ENCODE measurements around the gene NFAT5.
"Not testable (repeated sequence)": the region's sequence is repeated elsewhere in the genome, so short reads cannot be mapped to it uniquely, and the experiment has no call there.

Gene NFAT5

DNA sequence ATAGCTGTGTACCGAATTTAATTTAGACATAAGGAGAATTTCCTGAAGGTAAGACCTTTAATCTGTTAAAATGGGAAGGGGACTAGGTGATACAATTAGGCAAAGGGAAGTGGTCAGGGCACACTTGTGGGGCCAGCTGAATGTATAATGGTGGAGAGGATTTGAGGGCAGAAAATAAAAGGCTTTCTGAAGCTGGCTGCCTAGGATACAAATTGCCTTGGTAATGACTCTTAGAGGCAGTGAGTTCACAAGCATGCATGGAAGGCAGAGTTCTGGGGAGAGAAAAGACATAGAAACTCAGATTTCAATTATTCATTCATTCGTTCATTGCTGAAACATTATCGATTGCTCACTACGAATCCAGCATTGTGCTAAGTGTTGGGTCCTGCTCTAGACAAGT, 12.4 kb upstream of the NFAT5 start:
- H3K9me3 ChIP-seq = 0 out of 2 replicates have a peak, but pooled peaks cover 2% of the 10 kb centered on the region
- H3K4me2 ChIP-seq = no peak overlapping the region
- no peak overlapping the region for H3K4me3 ChIP-seq
- H3K4me1 ChIP-seq = 0 out of 2 replicates have a peak, but pooled peaks cover 4% of the 10 kb centered on the region
- no peaks in the 10 kb centered on the region for H3K27me3 ChIP-seq
- H3K36me3 ChIP-seq = no peaks in the 10 kb centered on the region
- no peak for TF ChIP-seq Cebpa-rat (IDR thresholded peaks at IDR 0.05)
- no peaks in the 10 kb centered on the region for H4K20me1 ChIP-seq
- no peak overlapping the region for H3K27ac ChIP-seq
- H3K9ac ChIP-seq = no peak overlapping the region

DNA sequence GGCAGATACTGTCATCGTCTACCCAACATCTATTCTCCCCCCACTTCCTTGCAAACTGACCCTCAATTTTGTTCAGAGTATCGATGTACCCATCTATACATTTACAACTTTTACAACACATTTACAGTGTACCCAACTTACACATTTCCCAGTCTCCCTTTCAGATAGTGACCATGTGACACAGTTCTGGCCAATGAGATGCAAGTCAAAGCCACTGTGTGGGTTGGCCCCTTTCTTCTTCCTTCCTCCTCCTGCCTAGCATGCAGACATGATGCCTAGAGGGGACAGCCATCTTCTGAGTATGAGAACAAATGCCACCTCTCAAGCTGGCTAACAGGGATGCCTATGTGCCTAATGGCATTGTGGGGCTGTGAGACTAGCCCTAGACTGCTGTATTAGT, 11.3 kb upstream of the NFAT5 start:
- no peak overlapping the region for H3K4me2 ChIP-seq
- H3K4me3 ChIP-seq = no peak overlapping the region
- no peak overlapping the region for H3K9ac ChIP-seq
- H4K20me1 ChIP-seq = no peaks in the 10 kb centered on the region
- no peak overlapping the region for H3K27ac ChIP-seq
- TF ChIP-seq Cebpa-rat (IDR thresholded peaks at IDR 0.05) = no peak
- H3K4me1 ChIP-seq = 0 out of 2 replicates have a peak, but pooled peaks cover 4% of the 10 kb centered on the region
- H3K36me3 ChIP-seq = no peaks in the 10 kb centered on the region
- 0 out of 2 replicates have a peak, but pooled peaks cover 2% of the 10 kb centered on the region for H3K9me3 ChIP-seq
- no peaks in the 10 kb centered on the region for H3K27me3 ChIP-seq

DNA sequence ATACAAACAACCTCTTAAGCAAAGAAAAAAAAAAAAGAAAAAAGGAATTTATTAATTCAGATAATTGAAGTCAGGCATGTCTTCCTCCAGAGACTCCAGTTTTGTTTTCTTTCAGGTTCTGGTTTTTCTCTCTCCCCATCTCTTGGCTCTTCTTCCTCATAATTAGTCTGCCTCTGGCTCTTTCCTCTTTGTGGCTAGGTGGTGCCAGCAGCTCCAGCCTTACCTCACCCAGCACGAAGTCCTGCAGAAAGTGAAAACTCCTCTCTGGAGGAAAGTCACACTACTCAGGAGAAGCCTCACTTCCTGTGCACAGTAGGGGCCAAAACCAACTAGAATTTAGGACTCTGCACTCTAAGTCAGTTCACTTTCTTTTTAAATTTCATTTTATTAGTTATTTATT, 10.3 kb upstream of the NFAT5 start:
- no peak for TF ChIP-seq Cebpa-rat (IDR thresholded peaks at IDR 0.05)
- H3K4me1 ChIP-seq = 0 out of 2 replicates have a peak, but pooled peaks cover 4% of the 10 kb centered on the region
- no peak overlapping the region for H3K27ac ChIP-seq
- H3K4me3 ChIP-seq = no peak overlapping the region
- no peaks in the 10 kb centered on the region for H3K36me3 ChIP-seq
- no peaks in the 10 kb centered on the region for H4K20me1 ChIP-seq
- H3K9ac ChIP-seq = no peak overlapping the region
- no peak overlapping the region for H3K4me2 ChIP-seq
- H3K9me3 ChIP-seq = 0 out of 2 replicates have a peak, but pooled peaks cover 2% of the 10 kb centered on the region
- H3K27me3 ChIP-seq = no peaks in the 10 kb centered on the region

DNA sequence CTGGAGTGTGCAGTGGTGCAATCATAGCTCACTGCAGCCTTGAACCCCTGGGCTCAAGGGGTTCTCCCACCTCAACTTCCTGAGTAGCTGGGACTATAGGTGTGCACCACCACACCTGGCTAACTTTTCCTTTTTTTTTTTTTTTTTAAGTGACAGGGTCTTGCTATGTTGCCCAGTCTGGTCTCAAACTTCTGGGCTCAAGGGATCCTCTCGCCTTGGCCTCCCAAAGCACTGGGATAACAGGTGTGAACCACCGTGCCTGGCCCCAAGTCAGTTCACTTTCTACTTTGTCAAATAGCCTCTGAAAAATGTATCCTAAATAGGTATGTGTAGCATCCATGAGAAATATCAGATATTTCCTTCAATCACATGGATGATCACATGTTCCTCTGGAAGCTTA, 9.9 kb upstream of the NFAT5 start:
- Histone ChIP-seq H3K36me3 (no peaks in the 10 kb centered on the region), H3K27ac (no peak overlapping the region), H3K4me3 (no peak overlapping the region), H3K9ac (no peak overlapping the region), H4K20me1 (no peaks in the 10 kb centered on the region), H3K27me3 (no peaks in the 10 kb centered on the region), H3K4me1 (0 out of 2 replicates have a peak, but pooled peaks cover 4% of the 10 kb centered on the region), H3K9me3 (0 out of 2 replicates have a peak, but pooled peaks cover 2% of the 10 kb centered on the region), H3K4me2 (no peak overlapping the region)
- no peak for TF ChIP-seq Cebpa-rat (IDR thresholded peaks at IDR 0.05)

DNA sequence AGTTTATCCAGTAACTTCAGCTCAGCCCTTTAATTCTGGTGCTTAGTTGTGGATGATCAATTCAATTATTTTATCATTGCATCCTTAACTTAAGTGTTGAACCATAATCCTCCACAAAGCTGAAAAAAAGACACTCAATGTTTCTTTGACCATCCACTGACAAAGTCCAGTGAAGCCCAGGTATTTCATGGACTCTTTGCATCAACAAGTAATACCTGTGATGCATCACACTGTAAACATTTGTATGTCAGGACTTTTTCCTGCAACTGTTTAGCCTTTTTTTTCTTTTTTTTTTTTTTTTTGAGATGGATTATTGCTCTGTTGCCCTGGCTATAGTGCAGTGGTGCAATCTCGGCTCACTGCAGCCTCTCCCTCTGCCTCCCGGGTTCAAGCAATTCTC, 6.6 kb upstream of the NFAT5 start:
- no peak for TF ChIP-seq Cebpa-rat (IDR thresholded peaks at IDR 0.05)

DNA sequence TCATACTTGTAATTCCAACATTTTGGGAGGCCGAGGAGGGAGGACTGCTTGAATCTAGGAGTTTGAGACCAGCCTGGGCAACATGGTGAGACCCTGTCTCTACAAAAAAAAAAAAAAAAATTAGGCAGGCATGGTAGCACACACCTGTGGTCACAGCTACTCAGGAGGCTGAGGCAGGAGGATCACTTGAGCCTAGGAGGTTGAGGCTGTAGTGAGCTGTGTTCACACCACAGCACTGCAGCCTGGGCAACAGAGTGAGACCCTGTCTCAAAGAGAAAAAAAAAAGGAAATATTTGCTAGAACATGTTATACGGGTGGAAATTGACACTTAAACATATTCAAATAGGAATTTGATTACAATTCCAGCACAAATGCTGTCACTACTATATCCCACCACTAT, 4.4 kb upstream of the NFAT5 start:
- not testable (repeated sequence) for H3K27me3 ChIP-seq, H3K36me3 ChIP-seq, H3K4me3 ChIP-seq, H3K9me3 ChIP-seq, H3K27ac ChIP-seq, H3K9ac ChIP-seq, H3K4me2 ChIP-seq, H4K20me1 ChIP-seq
- peaks cover 19% of the 10 kb centered on the region for H3K4me1 ChIP-seq

More for the DNA sequence above, 6.6 kb upstream of the NFAT5 start:
- H3K9me3 ChIP-seq = 0 out of 2 replicates have a peak, but pooled peaks cover 2% of the 10 kb centered on the region
- no peak overlapping the region for H3K4me3 ChIP-seq
- no peak overlapping the region for H3K9ac ChIP-seq
- no peaks in the 10 kb centered on the region for H3K27me3 ChIP-seq
- H3K27ac ChIP-seq = no peak overlapping the region
- H4K20me1 ChIP-seq = no peaks in the 10 kb centered on the region
- peaks cover 14% of the 10 kb centered on the region for H3K4me1 ChIP-seq
- no peaks in the 10 kb centered on the region for H3K36me3 ChIP-seq
- no peak overlapping the region for H3K4me2 ChIP-seq

DNA sequence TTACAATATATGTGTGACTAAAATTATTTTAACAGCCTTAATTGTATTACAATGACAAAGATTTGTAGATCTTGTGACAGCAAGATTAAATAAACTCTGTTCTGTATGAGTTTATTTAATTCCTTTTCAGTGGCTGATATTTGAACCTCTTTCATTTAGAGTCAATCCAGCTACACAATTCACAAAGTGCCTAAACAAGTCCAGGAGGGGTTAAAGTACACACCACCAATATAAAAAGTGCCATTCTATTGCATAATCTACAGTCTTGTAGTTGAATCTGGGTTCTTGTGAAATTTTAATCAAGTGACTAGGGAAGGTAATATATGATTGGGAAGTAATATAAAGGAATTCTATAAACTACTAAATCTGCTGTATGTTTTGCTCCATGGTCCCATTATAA, 3.9 kb upstream of the NFAT5 start:
- Histone ChIP-seq H3K9me3 (no peaks in the 10 kb centered on the region), H3K4me2 (no peak overlapping the region), H4K20me1 (peaks cover 5% of the 10 kb centered on the region), H3K27ac (no peak overlapping the region), H3K4me3 (no peak overlapping the region), H3K27me3 (no peaks in the 10 kb centered on the region), H3K36me3 (no peaks in the 10 kb centered on the region), H3K9ac (no peak overlapping the region), H3K4me1 (peaks cover 19% of the 10 kb centered on the region)
- TF ChIP-seq Cebpa-rat (IDR thresholded peaks at IDR 0.05) = no peak

DNA sequence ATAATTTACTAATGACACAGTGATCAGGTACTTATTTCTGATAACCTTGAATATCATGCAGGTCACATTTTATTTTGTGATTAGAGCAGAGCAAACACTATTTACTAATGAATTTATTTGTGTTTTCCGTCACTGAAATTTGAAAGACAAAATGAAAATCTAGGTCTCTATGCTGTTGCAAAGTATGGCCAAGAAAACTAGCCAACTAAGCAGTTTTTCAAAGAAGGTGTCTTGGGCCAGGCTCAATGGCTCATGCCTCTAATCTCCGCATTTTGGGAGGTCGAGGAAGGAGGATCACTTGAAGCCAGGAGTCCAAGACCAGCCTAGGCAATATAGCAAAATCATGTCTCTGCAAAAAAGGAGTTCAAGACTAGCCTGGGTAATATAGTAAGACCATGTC, 3.0 kb upstream of the NFAT5 start:
- Histone ChIP-seq H3K27ac (no peak overlapping the region), H3K9ac (no peak overlapping the region), H3K4me3 (no peak overlapping the region), H3K9me3 (no peaks in the 10 kb centered on the region), H3K36me3 (no peaks in the 10 kb centered on the region), H3K27me3 (no peaks in the 10 kb centered on the region), H4K20me1 (peaks cover 14% of the 10 kb centered on the region), H3K4me2 (no peak overlapping the region), H3K4me1 (peaks cover 28% of the 10 kb centered on the region)
- no peak for TF ChIP-seq Cebpa-rat (IDR thresholded peaks at IDR 0.05)

DNA sequence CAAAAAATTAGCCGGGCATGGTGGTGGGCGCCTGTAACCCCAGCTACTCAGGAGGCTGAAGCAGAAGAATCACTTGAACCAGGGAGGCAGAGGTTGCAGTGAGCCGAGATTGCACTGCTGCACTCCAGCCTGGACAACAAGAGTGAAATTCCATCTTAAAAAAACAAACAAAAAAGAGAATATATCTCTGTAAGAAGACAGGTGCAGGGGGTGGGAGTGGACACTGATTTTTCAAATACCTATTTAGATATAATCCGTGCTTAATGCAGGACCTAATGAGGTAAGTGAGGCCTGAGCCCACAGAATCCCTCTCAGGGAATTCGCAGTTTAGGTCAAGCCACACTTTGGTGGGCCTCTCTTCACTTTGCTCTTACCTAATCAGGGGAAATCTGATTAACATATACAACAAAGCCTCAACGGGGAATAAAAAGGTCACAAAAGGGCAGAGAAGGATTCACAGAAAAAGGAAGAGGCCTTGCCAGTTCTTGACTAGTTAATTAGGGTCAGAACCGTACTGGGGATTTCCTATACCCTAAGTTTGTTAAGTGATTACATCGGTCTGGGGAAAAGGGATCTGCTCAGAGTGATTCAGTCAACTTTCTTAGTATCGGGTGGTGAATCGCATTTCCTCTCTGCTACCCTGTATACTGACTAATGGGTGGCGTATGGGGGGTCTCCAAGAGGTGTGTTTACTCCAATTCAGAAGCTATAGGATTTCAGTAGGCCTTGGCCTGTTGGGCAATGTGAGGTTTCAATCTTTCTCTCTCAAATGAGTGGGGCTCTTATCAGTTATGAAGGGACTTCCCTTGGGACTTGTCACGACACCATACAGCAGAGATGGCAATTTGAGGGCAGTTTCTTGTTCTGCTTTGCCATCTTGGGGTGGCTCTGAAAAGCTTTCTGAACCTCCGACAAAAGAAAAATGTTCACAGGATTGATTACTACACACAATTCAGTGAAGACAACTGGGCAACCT, 1.9 kb upstream of the NFAT5 start:
- Histone ChIP-seq H3K4me3 (peak overlapping the region; percentile 98), H3K27ac (peak overlapping the region; percentile 93), H3K27me3 (no peaks in the 10 kb centered on the region), H3K36me3 (no peaks in the 10 kb centered on the region), H3K9me3 (no peaks in the 10 kb centered on the region), H3K4me1 (peaks cover 39% of the 10 kb centered on the region), H3K4me2 (peak overlapping the region; percentile 93), H4K20me1 (peaks cover 25% of the 10 kb centered on the region), H3K9ac (peak overlapping the region; percentile 89)
- peak; percentile 79; the same call in 1 of the 2 replicates for TF ChIP-seq Cebpa-rat (IDR thresholded peaks at IDR 0.05)

All from BLaER1 (cell line).